ENCODE measurements around the gene FGF2.

GRCh38 chr4:122930862-122931261 is 104.2 kb downstream of the FGF2 start:
- TF ChIP-seq, protein P1, sequence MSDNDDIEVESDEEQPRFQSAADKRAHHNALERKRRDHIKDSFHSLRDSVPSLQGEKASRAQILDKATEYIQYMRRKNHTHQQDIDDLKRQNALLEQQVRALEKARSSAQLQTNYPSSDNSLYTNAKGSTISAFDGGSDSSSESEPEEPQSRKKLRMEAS (IDR thresholded peaks at IDR 0.05): no peak
- TF ChIP-seq, protein P2, sequence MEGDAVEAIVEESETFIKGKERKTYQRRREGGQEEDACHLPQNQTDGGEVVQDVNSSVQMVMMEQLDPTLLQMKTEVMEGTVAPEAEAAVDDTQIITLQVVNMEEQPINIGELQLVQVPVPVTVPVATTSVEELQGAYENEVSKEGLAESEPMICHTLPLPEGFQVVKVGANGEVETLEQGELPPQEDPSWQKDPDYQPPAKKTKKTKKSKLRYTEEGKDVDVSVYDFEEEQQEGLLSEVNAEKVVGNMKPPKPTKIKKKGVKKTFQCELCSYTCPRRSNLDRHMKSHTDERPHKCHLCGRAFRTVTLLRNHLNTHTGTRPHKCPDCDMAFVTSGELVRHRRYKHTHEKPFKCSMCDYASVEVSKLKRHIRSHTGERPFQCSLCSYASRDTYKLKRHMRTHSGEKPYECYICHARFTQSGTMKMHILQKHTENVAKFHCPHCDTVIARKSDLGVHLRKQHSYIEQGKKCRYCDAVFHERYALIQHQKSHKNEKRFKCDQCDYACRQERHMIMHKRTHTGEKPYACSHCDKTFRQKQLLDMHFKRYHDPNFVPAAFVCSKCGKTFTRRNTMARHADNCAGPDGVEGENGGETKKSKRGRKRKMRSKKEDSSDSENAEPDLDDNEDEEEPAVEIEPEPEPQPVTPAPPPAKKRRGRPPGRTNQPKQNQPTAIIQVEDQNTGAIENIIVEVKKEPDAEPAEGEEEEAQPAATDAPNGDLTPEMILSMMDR (IDR thresholded peaks at IDR 0.05; ENCODE audit: low read depth, low read length, missing input control): peak; percentile 46
- TF ChIP-seq, protein P3, sequence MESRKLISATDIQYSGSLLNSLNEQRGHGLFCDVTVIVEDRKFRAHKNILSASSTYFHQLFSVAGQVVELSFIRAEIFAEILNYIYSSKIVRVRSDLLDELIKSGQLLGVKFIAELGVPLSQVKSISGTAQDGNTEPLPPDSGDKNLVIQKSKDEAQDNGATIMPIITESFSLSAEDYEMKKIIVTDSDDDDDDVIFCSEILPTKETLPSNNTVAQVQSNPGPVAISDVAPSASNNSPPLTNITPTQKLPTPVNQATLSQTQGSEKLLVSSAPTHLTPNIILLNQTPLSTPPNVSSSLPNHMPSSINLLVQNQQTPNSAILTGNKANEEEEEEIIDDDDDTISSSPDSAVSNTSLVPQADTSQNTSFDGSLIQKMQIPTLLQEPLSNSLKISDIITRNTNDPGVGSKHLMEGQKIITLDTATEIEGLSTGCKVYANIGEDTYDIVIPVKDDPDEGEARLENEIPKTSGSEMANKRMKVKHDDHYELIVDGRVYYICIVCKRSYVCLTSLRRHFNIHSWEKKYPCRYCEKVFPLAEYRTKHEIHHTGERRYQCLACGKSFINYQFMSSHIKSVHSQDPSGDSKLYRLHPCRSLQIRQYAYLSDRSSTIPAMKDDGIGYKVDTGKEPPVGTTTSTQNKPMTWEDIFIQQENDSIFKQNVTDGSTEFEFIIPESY (IDR thresholded peaks at IDR 0.05): no peak
- TF ChIP-seq TAF1 (conservative IDR thresholded peaks at IDR 0.05) (no peak), RAD21 (IDR thresholded peaks at IDR 0.05) (peak; percentile 68 to 69), EGR1 (IDR thresholded peaks at IDR 0.05; ENCODE audit: low read depth in 2 of 2) (no peak)
- TF ChIP-seq, protein P4, sequence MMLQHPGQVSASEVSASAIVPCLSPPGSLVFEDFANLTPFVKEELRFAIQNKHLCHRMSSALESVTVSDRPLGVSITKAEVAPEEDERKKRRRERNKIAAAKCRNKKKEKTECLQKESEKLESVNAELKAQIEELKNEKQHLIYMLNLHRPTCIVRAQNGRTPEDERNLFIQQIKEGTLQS (IDR thresholded peaks at IDR 0.05): no peak

Data from liver (tissue), 3 donors.